GM19467 (cell line): ENCODE results near the gene AIG1.
"Not testable (repeated sequence)": the region's sequence is repeated elsewhere in the genome, so short reads cannot be mapped to it uniquely, and the experiment has no call there.

Source experiments
- ATAC-seq: cut with Tn5 transposase; IDR thresholded peaks from one replicate; pipeline ENCODE4 v1.9.1; 2021; ENCODE audit warnings: mild to moderate bottlenecking, moderate library complexity; ENCODE audit not compliant: unreplicated experiment

The AIG1 gene

DNA sequence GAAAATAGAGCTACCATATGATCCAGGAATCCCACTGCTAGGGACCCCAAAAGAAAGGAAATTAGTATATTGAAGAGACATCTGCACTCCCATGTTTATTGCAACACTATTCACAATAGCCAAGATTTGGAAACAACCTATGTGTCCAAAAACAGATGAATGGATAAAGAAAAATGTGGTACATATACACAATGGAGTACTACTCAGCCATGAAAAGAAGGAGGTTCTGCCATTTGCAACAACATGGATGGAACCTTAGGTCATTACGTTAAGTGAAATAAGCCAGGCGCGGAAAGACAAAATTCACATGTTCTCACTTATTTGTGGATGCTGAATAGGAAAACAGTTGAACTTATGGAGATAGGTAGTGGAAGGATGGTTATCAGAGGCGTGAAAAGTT is 252.5 kb downstream of the AIG1 start:
- no peak for ATAC-seq

DNA sequence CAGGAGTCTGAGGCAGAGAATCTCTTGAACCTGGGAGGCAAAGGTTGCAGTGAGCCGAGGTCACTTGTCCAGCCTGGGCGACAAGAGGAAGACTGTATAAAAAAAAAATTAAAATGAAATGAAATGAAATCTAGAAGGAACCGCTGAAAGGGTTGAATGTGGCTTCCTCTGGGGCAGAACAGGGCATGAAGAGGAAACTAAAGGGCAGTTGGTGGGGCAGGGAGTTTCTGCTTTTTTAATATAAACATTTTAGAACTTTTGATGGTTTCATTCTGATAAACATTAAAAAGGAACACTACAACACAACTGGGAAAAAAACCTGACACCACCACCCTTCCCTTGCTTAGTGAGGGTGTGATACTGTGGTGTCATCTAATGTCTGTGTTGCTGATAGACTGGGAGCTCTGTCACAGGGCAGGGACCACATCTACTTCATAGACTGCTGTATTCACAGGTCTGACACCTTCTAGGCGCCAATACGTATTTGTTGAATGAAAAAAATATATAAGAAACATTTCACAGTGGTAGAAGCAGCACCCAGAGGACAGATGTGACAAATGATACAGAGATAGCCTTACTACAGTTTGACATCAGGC is 260.9 kb downstream of the AIG1 start:
- ATAC-seq, result no peak

DNA sequence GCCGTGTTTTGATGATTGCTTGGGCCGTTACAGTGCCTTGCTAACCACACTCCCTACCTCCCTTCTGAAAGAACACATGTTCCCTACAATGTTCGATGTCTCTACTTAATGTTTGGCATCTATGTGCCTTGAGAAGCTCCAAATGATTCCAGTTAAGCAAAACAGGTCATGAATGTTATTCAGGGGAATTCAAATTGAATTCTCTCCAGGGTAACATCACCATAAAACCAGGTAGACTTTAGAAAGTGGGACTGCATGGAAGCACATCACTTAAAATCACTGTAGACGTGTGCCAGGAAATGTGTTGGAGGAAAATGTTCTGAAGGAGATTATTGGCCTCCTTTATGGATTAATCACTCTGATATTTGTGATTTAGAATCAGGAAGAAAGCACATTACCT is 261.7 kb downstream of the AIG1 start:
- no peak for ATAC-seq

DNA sequence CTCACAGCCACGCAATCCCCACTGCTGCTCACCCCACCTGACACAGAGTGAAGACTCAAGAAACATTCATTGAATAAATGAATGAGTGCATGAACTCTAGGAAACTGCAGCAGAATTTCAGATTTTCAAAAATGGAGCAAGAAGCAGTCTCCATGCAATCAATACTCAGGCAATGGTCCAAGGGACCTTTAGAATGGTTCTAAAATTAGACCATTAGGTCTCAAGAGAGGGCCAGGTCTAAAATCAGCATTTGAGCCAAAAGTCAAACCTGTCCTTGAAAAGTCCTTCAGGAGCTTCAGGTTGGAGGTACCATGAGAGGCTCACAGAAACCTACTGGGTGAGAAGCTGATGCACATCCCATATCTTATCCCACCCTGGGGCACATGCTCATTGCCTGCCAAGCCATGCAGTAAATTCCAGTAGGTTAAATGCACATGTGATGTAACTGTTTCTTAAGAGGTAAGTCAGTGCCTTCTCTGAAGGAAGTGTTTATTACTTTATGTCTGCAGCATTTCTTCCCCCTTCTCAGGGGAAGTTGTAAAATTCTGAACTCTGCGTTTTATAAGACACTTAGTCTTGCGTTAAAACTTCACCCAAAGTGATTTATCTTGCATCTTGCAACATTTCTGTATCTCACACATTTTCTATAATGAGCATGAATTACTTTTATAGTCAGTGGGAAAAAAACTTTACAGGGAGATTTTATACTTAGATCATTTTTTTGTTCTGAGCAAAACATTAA is 263.2 kb downstream of the AIG1 start:
- no peak for ATAC-seq

DNA sequence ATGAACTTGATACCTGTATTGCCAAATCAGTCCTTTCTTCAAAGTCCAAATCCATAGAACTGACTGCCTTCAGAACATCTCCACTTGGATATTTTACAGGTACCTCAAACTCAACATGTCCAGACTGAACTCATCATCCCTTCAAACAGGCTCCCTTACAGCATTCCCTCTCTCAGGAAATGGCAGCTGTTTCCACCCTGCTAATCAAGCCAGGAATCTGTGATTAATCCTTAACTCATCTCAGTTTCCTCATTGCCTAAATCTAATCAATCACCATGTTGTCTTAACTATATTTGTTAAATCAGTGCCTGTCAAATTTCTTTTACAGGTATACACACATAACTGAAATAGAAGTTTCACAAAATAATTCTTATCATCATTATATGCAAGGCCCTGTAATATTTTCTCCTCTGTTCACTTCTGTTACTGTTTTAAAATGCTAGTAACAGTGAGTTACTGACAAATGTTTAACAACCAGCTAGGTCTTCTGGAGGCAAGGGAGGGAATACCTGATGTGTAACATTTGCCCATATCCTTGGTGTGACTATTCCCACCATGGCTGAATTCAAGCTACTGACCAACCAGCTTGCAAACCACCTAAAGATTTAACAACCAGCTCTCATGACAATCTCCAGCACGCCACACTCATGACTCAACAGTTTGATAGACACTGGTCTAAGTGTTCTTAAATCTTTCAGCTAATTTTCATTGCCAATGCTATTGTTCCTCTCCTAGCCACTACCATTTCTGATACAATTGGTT is 264.9 kb downstream of the AIG1 start:
- no peak for ATAC-seq

DNA sequence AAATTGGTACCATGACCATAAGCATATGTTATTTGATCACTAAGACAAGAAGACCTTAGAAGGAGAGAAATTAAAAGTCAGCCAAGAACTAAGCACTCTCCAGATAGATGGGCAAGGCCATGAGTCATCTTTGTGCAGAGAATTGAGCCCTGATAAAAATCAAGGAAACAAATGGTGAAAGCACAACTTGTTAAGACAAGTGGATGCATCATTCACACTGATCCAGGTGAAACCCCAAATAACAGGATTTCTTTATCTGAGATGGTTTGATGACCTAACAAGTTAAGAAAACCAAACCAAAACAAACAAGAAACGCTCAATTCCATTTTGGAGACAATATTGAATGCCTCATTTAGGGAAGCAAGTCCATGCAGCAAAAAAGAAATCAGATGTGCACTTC is 268.2 kb downstream of the AIG1 start:
- no peak for ATAC-seq

DNA sequence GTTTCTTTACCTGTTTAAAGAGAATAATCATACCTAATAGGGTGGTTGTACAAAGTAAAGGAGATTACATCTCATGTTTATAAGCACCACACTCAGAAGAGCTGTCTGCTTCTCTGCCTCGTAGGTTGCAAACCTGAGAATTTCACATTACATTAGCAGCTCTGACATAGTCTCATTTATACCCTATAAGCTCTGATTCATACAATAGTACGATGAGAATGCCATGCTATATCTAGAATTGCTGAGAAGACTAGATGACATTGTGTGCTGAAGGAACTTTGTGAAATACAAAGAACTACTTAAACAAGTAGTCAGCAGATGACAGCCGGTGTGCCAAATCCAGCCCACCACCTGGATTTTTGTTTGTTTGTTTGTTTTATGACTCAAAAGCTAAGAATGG is 268.6 kb downstream of the AIG1 start:
- ATAC-seq, result no peak

DNA sequence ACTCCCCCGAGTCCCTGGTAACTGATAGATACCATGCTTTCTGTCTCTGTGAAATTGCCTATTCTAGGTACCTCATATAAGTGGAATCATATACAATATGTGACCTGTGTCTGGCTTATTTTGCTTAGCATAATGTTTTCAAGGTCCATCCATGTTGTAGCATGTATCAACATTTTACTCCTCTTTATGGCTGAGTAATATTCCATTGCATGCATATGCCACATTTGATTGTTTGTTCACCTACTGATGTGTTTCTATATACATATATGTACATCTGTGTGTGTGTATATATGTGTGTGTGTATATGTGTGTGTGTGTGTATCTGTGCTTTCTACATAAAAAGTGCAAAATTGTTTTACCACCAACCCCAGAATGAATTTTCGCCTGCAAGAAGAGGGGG is 270.7 kb downstream of the AIG1 start:
- no peak for ATAC-seq

DNA sequence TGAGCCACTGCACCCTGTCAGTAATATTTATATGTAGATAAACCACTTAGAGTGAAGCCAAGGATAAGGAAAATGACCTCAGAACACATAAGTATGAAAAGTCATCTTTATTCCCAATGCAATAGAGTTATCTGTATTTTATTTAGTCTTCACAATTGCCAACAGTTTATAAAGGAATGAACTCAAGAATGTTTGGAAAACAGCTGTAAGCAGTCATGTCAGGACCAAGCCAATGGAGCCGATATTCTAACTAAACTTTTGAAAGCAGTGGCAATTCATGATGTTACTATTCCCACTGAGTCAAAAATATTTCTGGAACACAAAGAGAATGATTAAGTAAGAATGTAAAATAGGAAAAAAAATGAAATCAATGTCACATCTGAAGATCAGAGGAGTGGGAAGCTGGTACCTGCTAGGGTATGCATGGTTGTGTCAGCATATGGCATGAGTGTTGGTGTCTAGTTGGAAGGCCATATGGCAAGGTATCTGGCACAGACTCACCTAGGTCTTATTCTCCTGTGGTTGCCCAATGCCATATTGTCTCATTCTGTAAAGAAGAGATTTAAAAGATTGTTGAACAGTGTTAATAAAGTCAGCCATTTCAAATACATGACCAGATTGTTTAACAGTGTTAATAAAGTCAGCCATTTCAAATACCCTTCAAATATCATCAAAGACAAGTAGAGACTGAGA is 271.6 kb downstream of the AIG1 start:
- no peak for ATAC-seq

DNA sequence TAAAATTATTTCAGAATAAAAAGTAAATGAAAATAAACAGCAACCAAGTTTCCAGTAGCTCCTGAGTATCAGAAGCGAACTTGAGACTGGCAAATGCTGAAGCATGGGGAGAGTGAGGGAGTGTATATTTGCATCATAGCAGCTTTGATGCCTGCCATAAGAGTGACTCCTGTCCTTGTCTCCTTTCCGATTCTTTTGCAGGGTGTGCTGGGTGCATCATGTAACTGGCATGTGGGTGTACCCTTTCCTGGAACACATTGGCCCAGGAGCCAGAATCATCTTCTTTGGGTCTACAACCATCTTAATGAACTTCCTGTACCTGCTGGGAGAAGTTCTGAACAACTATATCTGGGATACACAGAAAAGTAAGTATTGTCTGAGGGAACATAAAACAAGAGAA is 272.4 kb downstream of the AIG1 start:
- ATAC-seq, result no peak

DNA sequence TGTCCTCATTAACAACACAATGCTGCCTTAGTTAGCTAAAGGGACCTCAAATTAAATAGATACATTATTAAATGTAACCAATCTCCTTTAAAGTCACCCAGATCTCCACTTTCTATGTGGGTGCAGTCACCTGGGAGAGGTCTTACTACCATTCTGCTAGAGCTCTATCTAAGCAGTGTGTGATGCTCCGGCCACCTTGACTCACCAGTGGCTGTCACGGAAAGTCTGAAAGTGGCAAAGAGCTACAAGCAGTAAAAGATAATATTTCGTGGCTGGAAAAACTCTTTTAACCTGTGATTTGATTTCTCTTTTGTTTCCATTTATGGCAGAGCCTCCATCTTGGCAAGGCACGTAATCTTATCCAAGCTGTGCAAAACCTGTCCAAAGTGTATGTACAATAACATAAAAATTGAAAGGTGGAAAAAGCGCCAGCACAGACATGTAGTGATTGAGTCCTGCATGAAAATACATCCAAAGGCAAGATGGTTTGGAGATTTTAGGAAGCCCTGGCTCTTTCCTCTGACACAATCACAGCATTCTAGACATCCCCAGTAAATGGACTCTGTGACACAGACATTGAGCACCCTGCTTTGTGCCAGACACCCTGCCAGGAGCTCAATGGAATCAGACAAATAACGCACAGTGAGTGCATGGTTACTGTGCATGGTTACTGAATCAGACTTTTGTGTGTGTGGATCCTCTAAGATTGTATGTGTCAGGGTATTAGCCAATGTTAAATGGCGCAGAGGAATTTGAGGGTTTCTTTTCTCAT is 273.2 kb downstream of the AIG1 start:
- no peak for ATAC-seq

DNA sequence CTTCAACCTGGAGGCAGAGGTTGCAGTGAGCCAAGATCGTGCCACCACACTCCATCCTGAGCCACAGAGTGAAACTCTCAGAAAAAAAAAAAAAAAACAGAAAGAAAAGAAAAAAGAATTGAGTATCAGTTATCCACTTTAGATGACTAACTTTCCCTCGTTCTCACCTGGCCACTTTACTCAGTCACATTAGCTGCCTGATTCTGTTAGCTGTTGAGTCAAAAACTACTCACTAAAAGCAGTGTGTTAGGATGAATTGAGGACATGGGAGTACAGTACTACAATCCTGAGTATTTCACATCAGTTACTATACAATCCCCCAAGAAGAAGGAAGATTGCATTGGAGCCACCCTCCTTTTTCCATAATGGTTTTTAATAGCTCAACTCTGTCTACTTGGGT is 275.2 kb downstream of the AIG1 start:
- no peak for ATAC-seq

DNA sequence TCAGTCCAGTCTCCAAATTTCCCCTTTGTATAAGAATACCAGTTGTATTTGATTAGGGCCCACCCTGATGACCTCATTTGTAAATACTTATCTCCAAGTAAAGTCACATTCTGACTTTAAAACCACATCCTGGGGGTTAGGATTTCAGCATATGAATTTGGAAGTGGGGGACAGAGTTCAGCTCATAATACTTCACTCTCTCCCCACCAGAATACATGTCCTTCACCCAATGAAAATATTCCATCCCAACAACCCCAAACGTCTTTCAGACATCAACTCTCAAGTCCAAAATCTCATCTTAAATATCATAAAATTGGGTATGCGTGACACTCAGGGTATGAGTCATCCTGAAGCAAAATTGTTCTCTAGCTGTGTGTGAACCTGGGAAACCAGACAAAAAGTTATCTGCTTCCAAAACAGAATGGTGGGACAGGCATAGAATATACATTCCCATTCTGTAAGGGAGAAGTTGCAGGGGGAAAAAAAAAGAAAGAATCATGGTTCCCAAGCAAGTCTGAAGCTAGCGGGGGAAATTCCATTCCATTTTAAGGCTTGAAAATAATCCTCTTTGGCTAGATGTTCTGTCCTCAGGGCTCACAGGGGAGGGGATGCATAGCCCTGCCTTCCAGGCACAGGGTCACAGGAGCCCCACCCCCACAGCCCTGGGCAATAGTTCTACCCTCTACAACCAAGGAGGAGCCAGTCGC is 275.9 kb downstream of the AIG1 start:
- ATAC-seq, result no peak

DNA sequence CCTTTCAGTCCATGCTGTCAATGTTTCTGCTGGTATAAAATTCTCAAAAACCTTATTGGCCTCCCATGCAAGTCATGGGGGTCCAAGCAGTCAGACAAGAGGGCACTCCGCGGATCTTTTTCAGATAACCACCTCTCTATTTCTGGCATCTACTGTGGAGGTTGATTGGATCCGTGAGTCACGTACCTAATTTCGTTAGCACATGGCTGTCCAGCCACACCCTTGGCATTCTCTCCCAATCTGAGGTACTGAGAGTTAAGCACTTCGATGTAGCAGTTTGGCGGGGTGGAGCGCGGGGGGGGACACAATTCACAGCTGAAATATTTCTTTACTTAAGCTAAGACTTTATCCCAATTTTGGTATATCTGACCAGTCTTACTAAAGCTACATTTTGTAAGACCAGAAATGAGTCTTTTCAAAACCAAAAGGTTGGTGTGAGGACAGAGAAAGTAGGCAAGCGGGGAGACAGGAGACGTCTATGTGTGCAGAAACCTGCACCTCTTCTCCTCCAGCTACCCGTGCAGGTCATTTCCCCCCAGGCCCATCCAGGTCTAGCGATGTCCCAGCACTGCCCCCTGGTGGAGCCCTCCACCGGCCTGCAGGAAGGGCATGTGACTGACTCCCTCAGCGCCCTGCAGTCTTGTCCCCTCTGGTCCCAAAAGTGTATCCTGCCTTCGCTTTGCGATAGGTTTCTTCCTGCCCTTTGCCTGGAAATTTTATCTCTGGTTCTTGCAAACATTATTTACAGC is 276.7 kb downstream of the AIG1 start:
- no peak for ATAC-seq

DNA sequence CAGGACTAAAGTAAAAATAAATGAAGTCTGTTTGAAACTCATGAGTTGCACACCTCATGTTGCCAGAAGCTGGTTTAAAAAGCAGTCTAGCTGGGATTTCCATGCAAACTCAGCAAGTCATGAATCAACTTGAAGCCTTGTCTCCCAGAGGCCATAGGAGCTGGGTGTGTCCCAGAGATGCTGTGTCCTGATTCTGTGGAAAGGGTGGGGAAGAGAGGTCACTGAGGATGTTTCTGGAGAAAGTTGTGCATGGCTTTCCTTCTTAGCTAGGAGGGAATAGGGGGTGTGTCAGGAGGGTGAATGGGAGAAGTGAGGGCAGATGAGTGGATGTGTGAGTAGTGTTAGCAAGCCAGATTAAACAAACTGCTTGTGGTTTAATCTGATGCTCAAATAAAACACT is 278.5 kb downstream of the AIG1 start:
- ATAC-seq, result no peak

DNA sequence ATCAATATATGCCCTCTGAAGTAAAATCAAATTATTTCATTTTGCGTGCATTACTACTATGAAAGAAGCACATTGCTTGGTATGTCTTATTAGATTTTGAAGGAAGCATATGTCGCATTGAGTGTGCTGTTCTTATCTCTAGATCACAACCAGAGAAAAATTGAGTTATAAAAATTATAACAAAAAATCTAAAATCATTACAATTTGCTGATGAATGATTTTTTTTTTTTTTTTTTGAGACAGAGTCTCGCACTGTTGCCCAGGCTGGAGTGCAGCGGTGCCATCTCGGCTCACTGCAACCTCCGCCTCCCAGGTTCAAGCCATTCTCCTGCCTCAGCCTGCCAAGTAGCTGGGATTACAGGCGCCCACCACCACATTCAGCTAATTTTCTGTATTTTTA is 284.8 kb downstream of the AIG1 start:
- not testable (repeated sequence) for ATAC-seq

DNA sequence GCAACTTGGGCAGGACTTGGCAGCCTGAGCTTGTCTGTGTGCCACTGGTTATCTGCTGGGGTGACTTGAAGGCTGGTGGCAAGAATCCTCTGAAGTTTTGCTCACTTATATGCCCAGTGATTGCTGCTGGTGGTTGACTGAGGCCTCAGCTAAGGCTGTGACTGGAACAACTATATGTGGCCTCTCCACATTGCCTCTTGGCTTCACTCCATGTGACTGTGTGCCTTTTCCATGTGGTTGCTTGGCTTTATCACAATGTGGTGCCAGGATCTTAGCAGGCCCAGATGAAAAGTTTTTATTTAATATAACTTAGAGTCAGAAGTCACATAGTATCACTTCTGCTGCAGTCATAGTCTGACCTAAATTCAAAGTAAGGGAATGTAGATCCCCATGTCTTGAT is 285.3 kb downstream of the AIG1 start:
- ATAC-seq, result no peak

DNA sequence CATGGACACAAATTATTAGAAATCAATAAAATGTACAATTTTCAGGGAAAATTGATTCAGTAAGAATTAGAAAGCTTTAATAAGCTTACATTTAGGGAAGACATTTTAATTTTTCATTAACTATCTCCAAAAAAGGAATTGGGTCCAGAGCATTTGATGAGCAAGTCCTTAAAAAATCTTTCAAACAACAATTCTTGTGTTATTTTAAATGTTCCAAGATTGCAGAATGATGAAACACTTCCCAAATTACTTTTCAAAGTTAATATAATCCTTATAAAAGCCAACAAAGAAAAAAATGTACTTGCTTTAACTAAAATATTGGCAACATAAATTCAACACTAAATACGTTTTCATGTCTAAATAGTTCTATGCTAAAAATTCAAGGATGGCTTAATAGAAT is 287.8 kb downstream of the AIG1 start:
- ATAC-seq, result no peak

DNA sequence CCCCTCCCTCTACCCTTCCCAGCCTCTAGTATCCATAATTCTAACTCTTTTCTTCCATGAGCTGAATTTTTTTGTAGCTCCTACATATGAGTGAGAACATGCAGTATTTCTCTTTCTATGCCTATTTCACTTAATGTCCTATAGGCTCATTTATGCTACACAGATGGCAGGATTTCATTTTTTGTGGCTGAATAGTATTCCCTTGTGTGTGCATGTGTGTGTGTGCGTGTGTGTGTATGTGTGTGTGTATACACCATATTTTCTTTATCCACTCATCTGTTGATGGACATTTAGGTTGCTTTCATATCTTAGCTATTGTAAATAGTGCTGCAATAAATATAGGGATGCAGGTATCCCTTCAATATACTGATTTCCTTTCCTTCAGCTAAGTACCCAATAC is 288.8 kb downstream of the AIG1 start:
- no peak for ATAC-seq
